Keratinocyte (primary cell): Measurements from ENCODE around the gene IDI1.

Experiments used
- EZH2 ChIP-seq: IDR thresholded peaks from one replicate; pipeline ENCODE4 v1.6.1; 2012; ENCODE audit warnings: inconsistent platforms, mild to moderate bottlenecking, low read length, moderate library complexity
- TF ChIP-seq, protein P1 (sequence below), 3 experiments: IDR thresholded peaks in 1 of 3; conservative IDR thresholded peaks in 1 of 3; optimal IDR thresholded peaks in 1 of 3; 2 replicates in 2 of 3; 3 replicates in 1 of 3; pipeline versions ENCODE3 to v1.5.1; 2011; ENCODE audit warnings: low read length in 3 of 3, mild to moderate bottlenecking in 3 of 3, moderate library complexity in 2 of 3, control low read depth in 1 of 3, inconsistent platforms in 1 of 3; ENCODE audit not compliant: insufficient read depth in 2 of 3; ENCODE audit errors: extremely low read depth in 1 of 3

DNA sequence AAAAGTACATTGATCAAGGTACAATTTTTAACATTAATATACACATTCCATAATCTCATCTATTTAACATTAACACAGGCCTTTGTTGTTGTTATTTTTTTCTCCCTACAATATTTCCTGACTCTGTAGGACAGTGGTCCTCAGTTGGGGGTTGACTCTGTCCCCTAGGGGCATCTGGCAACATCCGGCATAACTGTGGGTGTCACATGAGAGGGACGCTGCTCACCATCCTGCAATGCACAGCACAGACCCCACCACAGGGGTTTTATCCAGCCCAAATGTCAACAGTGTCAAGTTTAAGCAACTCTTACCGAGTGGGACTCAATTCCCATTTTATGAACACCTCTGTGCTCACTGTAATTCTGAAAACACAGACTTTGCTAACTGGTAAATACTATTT is 8.8 kb downstream of the IDI1 start:
- TF ChIP-seq, protein P1, sequence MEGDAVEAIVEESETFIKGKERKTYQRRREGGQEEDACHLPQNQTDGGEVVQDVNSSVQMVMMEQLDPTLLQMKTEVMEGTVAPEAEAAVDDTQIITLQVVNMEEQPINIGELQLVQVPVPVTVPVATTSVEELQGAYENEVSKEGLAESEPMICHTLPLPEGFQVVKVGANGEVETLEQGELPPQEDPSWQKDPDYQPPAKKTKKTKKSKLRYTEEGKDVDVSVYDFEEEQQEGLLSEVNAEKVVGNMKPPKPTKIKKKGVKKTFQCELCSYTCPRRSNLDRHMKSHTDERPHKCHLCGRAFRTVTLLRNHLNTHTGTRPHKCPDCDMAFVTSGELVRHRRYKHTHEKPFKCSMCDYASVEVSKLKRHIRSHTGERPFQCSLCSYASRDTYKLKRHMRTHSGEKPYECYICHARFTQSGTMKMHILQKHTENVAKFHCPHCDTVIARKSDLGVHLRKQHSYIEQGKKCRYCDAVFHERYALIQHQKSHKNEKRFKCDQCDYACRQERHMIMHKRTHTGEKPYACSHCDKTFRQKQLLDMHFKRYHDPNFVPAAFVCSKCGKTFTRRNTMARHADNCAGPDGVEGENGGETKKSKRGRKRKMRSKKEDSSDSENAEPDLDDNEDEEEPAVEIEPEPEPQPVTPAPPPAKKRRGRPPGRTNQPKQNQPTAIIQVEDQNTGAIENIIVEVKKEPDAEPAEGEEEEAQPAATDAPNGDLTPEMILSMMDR (optimal IDR thresholded peaks at IDR 0.05 in 1 of 3, IDR thresholded peaks at IDR 0.05 in 1 of 3, conservative IDR thresholded peaks at IDR 0.05 in 1 of 3; ENCODE audit: extremely low read depth in 1 of 3, insufficient read depth in 2 of 3, low read length in 3 of 3) = no peak
- TF ChIP-seq EZH2 = no peak
